K562 (cell line): ENCODE results near the gene COL15A1. TPM values are rescaled to one million over a fixed set of nuclear protein-coding genes. Genes with fewer than 3 reads are reported as not detected.

ENCODE experiments used
- CREB1 ChIP-seq, 2 experiments: sonication (generic) in 1 of 2; formaldehyde crosslinking in 1 of 2; IDR thresholded peaks; 2 replicates each; pipeline versions ENCODE4 v1.6.1 to v1.8.0; 2012 to 2022; ENCODE audit warnings: inconsistent platforms in 1 of 2, mild to moderate bottlenecking in 1 of 2, missing genetic modification reagents in 1 of 2, moderate library complexity in 1 of 2
- ETV1 ChIP-seq: fragments of 450-650 bp; conservative IDR thresholded peaks from 2 replicates; pipeline ENCODE4 v1.6.1; 2016; ENCODE audit warnings: missing genetic modification characterization, control low read depth, low read depth, missing compliant biosample characterization
- HEY1 ChIP-seq: fragments of 250-450 bp; sonication (Bioruptor Pico); IDR thresholded peaks from 2 replicates; pipeline ENCODE4 v1.5.0; 2020; ENCODE audit warnings: mild to moderate bottlenecking, moderate library complexity, borderline replicate concordance
- HLTF ChIP-seq: fragments of 450-650 bp; IDR thresholded peaks from 2 replicates; pipeline ENCODE4 v1.6.1; 2016
- MAZ ChIP-seq, 2 experiments: fragments of 450-650 bp in 1 of 2; sonication (generic) in 1 of 2; formaldehyde crosslinking; IDR thresholded peaks in 1 of 2; conservative IDR thresholded peaks in 1 of 2; 2 replicates each; pipeline versions ENCODE4 v1.4.0 to v1.5.0; 2020; ENCODE audit warnings: mild to moderate bottlenecking in 1 of 2, missing genetic modification reagents in 1 of 2
- NCOA1 ChIP-seq: fragments of 450-650 bp; IDR thresholded peaks from 2 replicates; pipeline ENCODE4 v1.6.1; 2016; ENCODE audit warnings: low read depth
- POU5F1 ChIP-seq: fragments of 150-350 bp; IDR thresholded peaks from 2 replicates; pipeline ENCODE4 v1.6.1; 2014; ENCODE audit warnings: borderline replicate concordance, low read length, low read depth, mild to moderate bottlenecking; ENCODE audit not compliant: partially characterized antibody
- SMARCA5 ChIP-seq: fragments of 450-650 bp; IDR thresholded peaks from 2 replicates; pipeline ENCODE4 v1.6.1; 2016
- SMARCC2 ChIP-seq: fragments of 450-650 bp; IDR thresholded peaks from 2 replicates; pipeline ENCODE4 v1.6.1; 2017; ENCODE audit warnings: antibody characterized with exemption, moderate library complexity, mild to moderate bottlenecking, low read depth
- SMARCE1 ChIP-seq: fragments of 450-650 bp; IDR thresholded peaks from 2 replicates; pipeline ENCODE4 v1.7.1; 2016; ENCODE audit warnings: mild to moderate bottlenecking
- STAT6 ChIP-seq: sonication (generic); formaldehyde crosslinking; IDR thresholded peaks from 2 replicates; pipeline ENCODE4 v1.8.1; 2023; ENCODE audit warnings: mild to moderate bottlenecking, missing genetic modification reagents
- YY1 ChIP-seq, 3 experiments: IDR thresholded peaks; 2 replicates each; pipeline ENCODE4 v1.6.1; 2011; ENCODE audit warnings: low read length in 2 of 3, mild to moderate bottlenecking in 2 of 3, moderate library complexity in 2 of 3, borderline replicate concordance in 1 of 3, control low read depth in 1 of 3, low read depth in 1 of 3; ENCODE audit not compliant: insufficient read depth in 3 of 3, insufficient replicate concordance in 2 of 3, control insufficient read depth in 1 of 3, insufficient read length in 1 of 3; ENCODE audit errors: extremely low read depth in 1 of 3
- ZNF311 ChIP-seq: fragments of 250-450 bp; sonication (Bioruptor Pico); IDR thresholded peaks from 2 replicates; pipeline ENCODE4 v1.4.0; 2020; ENCODE audit warnings: mild to moderate bottlenecking, moderate library complexity
- ZNF561 ChIP-seq: fragments of 450-650 bp; formaldehyde crosslinking; conservative IDR thresholded peaks from 2 replicates; pipeline ENCODE4 v1.4.0; 2020; ENCODE audit warnings: mild to moderate bottlenecking, moderate library complexity
- polyA plus RNA-seq, 8 experiments: library from polyadenylated mRNA; depleted of rRNA in 4 of 8; stranded (reverse) in 5 of 8; unstranded in 3 of 8; fragments of >200 nt; fragmentation: Nextera tagmentation in 2 of 8; fragmentation: Illumina TruSeq in 1 of 8; extraction: Ambion mirVana in 2 of 8; extraction: Trizol in 1 of 8; gene quantifications; 2 replicates each; pipeline versions ENCODE4 v1.2.1 to v1.2.3, GENCODE V29; 2011 to 2014; ENCODE audit warnings: inconsistent platforms in 1 of 8, missing spikeins in 1 of 8
- total RNA-seq, 7 experiments: library from RNA; depleted of rRNA in 6 of 7; stranded (reverse); fragments of >200 nt in 6 of 7; fragmentation: Illumina TruSeq in 2 of 7; extraction: Trizol in 2 of 7; gene quantifications; 2 replicates each; pipeline versions ENCODE4 v1.2.1 to v1.2.3, GENCODE V29; 2011 to 2021; ENCODE audit warnings: low replicate concordance in 1 of 7
- TF ChIP-seq, protein P1 (sequence below), 2 experiments: fragments of 250-450 bp in 1 of 2; fragments of 450-650 bp in 1 of 2; sonication (Bioruptor Pico) in 1 of 2; IDR thresholded peaks; 2 replicates each; pipeline versions ENCODE4 v1.6.1 to v1.8.0; 2016 to 2021; ENCODE audit warnings: mild to moderate bottlenecking in 2 of 2, moderate library complexity in 2 of 2, missing compliant biosample characterization in 1 of 2, missing genetic modification characterization in 1 of 2
- TF ChIP-seq, protein P2 (sequence below): fragments of 250-450 bp; sonication (Bioruptor Pico); IDR thresholded peaks from 2 replicates; pipeline ENCODE4 v1.8.0; 2021; ENCODE audit warnings: mild to moderate bottlenecking, moderate library complexity

The COL15A1 gene
- total and polyA plus RNA-seq, 9 of the 15 experiments (the other 6 are each of a cell fraction or from before 2014, with no cell fraction given) = 0.46 to 5.1 (median 2.6) TPM

DNA sequence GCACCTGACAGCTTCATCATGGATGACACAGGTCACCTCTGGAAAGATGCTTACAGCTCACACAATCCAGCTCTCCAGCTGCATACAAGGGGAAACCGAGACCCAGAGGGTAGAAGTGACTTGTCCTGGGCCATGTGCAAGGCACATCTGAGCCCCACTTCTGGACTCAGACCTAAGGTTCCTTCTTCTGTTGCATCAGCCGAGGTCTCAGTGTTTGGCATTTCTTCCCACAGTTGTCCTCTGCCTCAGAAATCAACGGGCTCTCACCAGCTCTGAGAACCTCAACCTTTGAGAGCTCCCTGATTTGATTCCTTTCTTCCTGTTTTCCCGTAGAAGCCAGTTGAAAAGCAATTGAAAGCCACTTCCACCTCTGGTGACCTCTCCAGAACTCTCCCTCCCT lies 38.7 kb upstream of the COL15A1 start (continued):
- TF ChIP-seq STAT6 (CRISPR knock-in tag) (no peak), CREB1 (IDR thresholded peaks at IDR 0.05) (no peak), CREB1 (CRISPR knock-in tag; IDR thresholded peaks at IDR 0.05) (no peak), SMARCE1 (no peak), ETV1 (tag) (no peak), MAZ (CRISPR knock-in tag; conservative IDR thresholded peaks at IDR 0.05 in 1 of 2, IDR thresholded peaks at IDR 0.05 in 1 of 2) (0 out of 4 replicates have a peak, but pooled peaks of 1 of the 2 experiments have one; percentile 19), YY1 (IDR thresholded peaks at IDR 0.05; ENCODE audit: borderline replicate concordance in 1 of 3, control insufficient read depth in 1 of 3, extremely low read depth in 1 of 3, insufficient read depth in 3 of 3, insufficient read length in 1 of 3, insufficient replicate concordance in 2 of 3, low read depth in 1 of 3, low read length in 2 of 3) (no peak), SMARCC2 (no peak), SMARCA5 (no peak), HEY1 (CRISPR knock-in tag) (no peak), NCOA1 (no peak), HLTF (no peak), POU5F1 (no peak), ZNF311 (CRISPR knock-in tag) (no peak), ZNF561 (CRISPR knock-in tag) (no peak)
- TF ChIP-seq, protein P1, sequence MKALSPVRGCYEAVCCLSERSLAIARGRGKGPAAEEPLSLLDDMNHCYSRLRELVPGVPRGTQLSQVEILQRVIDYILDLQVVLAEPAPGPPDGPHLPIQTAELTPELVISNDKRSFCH (CRISPR knock-in tag; IDR thresholded peaks at IDR 0.05) = no peak
- TF ChIP-seq, protein P1 (tag; IDR thresholded peaks at IDR 0.05) = peak; percentile 10; the same call in 1 of the 2 replicates
- TF ChIP-seq, protein P2, sequence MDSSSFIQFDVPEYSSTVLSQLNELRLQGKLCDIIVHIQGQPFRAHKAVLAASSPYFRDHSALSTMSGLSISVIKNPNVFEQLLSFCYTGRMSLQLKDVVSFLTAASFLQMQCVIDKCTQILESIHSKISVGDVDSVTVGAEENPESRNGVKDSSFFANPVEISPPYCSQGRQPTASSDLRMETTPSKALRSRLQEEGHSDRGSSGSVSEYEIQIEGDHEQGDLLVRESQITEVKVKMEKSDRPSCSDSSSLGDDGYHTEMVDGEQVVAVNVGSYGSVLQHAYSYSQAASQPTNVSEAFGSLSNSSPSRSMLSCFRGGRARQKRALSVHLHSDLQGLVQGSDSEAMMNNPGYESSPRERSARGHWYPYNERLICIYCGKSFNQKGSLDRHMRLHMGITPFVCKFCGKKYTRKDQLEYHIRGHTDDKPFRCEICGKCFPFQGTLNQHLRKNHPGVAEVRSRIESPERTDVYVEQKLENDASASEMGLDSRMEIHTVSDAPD (CRISPR knock-in tag) = no peak
